Epithelial cell of prostate (primary cell): ENCODE data around the gene EPAS1.

Experiments used
- DNase-seq: peaks from one replicate; pipeline ENCODE4 v3.0.0-alpha.2; 2011; ENCODE audit warnings: low read depth, low spot score
- H3K27ac ChIP-seq: fragments of 450-650 bp; 2 replicates; pipeline ENCODE4 v1.5.1; 2017; ENCODE audit warnings: mild to moderate bottlenecking

The EPAS1 gene

GRCh38 chr2:46335391-46336282, 38.4 kb downstream of the EPAS1 start:
- peak overlapping the region; percentile 92 for H3K27ac ChIP-seq
- no peak for DNase-seq

GRCh38 chr2:46336283-46336959, 39.2 kb downstream of the EPAS1 start:
- peak overlapping the region; percentile 92 for H3K27ac ChIP-seq

GRCh38 chr2:46337208-46337994, 40.2 kb downstream of the EPAS1 start:
- no peak overlapping the region for H3K27ac ChIP-seq
- DNase-seq, result no peak

More at GRCh38 chr2:46336283-46336959, 39.2 kb downstream of the EPAS1 start:
- no peak for DNase-seq

GRCh38 chr2:46338674-46339073, 41.5 kb downstream of the EPAS1 start:
- H3K27ac ChIP-seq, result no peak overlapping the region
- DNase-seq, result no peak

- DNase-seq, result no peak
- no peak overlapping the region for H3K27ac ChIP-seq
Observed at GRCh38 chr2:46339200-46339599, 42.0 kb downstream of the EPAS1 start.

GRCh38 chr2:46339676-46340459, 42.7 kb downstream of the EPAS1 start:
- no peak overlapping the region for H3K27ac ChIP-seq
- no peak for DNase-seq

GRCh38 chr2:46340740-46341420, 43.7 kb downstream of the EPAS1 start:
- H3K27ac ChIP-seq, result no peak overlapping the region
- DNase-seq, result no peak

GRCh38 chr2:46342566-46343315, 45.5 kb downstream of the EPAS1 start:
- no peak overlapping the region for H3K27ac ChIP-seq
- DNase-seq, result no peak

GRCh38 chr2:46344706-46345105, 47.5 kb downstream of the EPAS1 start:
- no peak overlapping the region for H3K27ac ChIP-seq
- no peak for DNase-seq

- H3K27ac ChIP-seq, result no peak overlapping the region
Observed at GRCh38 chr2:46345775-46346174, 48.6 kb downstream of the EPAS1 start.

GRCh38 chr2:46346719-46347118, 49.5 kb downstream of the EPAS1 start:
- no peak overlapping the region for H3K27ac ChIP-seq
- no peak for DNase-seq

More at GRCh38 chr2:46345775-46346174, 48.6 kb downstream of the EPAS1 start:
- no peak for DNase-seq

- no peak overlapping the region for H3K27ac ChIP-seq
- DNase-seq, result no peak
Observed at GRCh38 chr2:46347648-46348280, 50.6 kb downstream of the EPAS1 start.

GRCh38 chr2:46349115-46349547, 51.9 kb downstream of the EPAS1 start:
- H3K27ac ChIP-seq, result no peak overlapping the region
- no peak for DNase-seq

- no peak for DNase-seq
- no peak overlapping the region for H3K27ac ChIP-seq
Observed at GRCh38 chr2:46350029-46350689, 53.0 kb downstream of the EPAS1 start.

- no peak for DNase-seq
- no peak overlapping the region for H3K27ac ChIP-seq
Observed at GRCh38 chr2:46351098-46351749, 54.0 kb downstream of the EPAS1 start.

- DNase-seq, result no peak
- H3K27ac ChIP-seq, result no peak overlapping the region
Observed at GRCh38 chr2:46351750-46352138, 54.5 kb downstream of the EPAS1 start.

- DNase-seq, result no peak
- no peak overlapping the region for H3K27ac ChIP-seq
Observed at GRCh38 chr2:46352621-46353020, 55.4 kb downstream of the EPAS1 start.
